GM23338 (cell line): ENCODE results near the gene CTNNA2.

Experiments used
- CREB1 ChIP-seq: fragments of 250-450 bp; sonication (Bioruptor Pico); IDR thresholded peaks from 2 replicates; pipeline ENCODE4 v1.5.0; 2020; ENCODE audit warnings: low read depth, mild to moderate bottlenecking, moderate library complexity
- ETS1 ChIP-seq: IDR thresholded peaks from 2 replicates; pipeline ENCODE4 v1.6.1; 2016; ENCODE audit warnings: antibody characterized with exemption
- EZH2 ChIP-seq: fragments of 200-600 bp; sonication (generic); IDR thresholded peaks from one replicate; pipeline ENCODE4 v1.8.0; 2017; ENCODE audit warnings: antibody characterized with exemption, mild to moderate bottlenecking, low read depth; ENCODE audit not compliant: unreplicated experiment
- EZH2phosphoT487 ChIP-seq: fragments of 200-600 bp; sonication (generic); IDR thresholded peaks from one replicate; pipeline ENCODE4 v1.8.1; 2018; ENCODE audit warnings: antibody characterized with exemption; ENCODE audit not compliant: unreplicated experiment
- JUNB ChIP-seq: IDR thresholded peaks from one replicate; pipeline ENCODE4 v1.6.1; 2016; ENCODE audit warnings: antibody characterized with exemption; ENCODE audit not compliant: unreplicated experiment
- POLR2AphosphoS5 ChIP-seq: IDR thresholded peaks from 2 replicates; pipeline ENCODE4 v1.6.1; 2016; ENCODE audit warnings: antibody characterized with exemption, low read depth
- REST ChIP-seq: IDR thresholded peaks from one replicate; pipeline ENCODE4 v1.6.1; 2018; ENCODE audit warnings: antibody characterized with exemption; ENCODE audit not compliant: unreplicated experiment
- STAT1 ChIP-seq: IDR thresholded peaks from one replicate; pipeline ENCODE4 v1.6.1; 2016; ENCODE audit warnings: antibody characterized with exemption; ENCODE audit not compliant: unreplicated experiment
- ZNF114 ChIP-seq: fragments of 250-450 bp; sonication (Bioruptor Pico); IDR thresholded peaks from 2 replicates; pipeline ENCODE4 v1.5.0; 2020; ENCODE audit warnings: mild to moderate bottlenecking, moderate library complexity
- ZNF331 ChIP-seq: fragments of 250-450 bp; sonication (Bioruptor Pico); IDR thresholded peaks from 2 replicates; pipeline ENCODE4 v1.5.0; 2020; ENCODE audit warnings: low read depth, mild to moderate bottlenecking, moderate library complexity
- TF ChIP-seq, protein P1 (sequence below), 2 experiments: fragments of 200-600 bp in 1 of 2; sonication (generic) in 1 of 2; conservative IDR thresholded peaks; 2 replicates each; pipeline versions ENCODE4 v1.5.1 to v1.6.1; 2016 to 2017; ENCODE audit warnings: antibody characterized with exemption in 2 of 2, low read depth in 2 of 2, mild to moderate bottlenecking in 2 of 2, moderate library complexity in 1 of 2
- TF ChIP-seq, protein P2 (sequence below): fragments of 250-450 bp; sonication (Bioruptor Pico); IDR thresholded peaks from 2 replicates; pipeline ENCODE4 v1.5.0; 2020; ENCODE audit warnings: mild to moderate bottlenecking, moderate library complexity

- TF ChIP-seq, protein P1, sequence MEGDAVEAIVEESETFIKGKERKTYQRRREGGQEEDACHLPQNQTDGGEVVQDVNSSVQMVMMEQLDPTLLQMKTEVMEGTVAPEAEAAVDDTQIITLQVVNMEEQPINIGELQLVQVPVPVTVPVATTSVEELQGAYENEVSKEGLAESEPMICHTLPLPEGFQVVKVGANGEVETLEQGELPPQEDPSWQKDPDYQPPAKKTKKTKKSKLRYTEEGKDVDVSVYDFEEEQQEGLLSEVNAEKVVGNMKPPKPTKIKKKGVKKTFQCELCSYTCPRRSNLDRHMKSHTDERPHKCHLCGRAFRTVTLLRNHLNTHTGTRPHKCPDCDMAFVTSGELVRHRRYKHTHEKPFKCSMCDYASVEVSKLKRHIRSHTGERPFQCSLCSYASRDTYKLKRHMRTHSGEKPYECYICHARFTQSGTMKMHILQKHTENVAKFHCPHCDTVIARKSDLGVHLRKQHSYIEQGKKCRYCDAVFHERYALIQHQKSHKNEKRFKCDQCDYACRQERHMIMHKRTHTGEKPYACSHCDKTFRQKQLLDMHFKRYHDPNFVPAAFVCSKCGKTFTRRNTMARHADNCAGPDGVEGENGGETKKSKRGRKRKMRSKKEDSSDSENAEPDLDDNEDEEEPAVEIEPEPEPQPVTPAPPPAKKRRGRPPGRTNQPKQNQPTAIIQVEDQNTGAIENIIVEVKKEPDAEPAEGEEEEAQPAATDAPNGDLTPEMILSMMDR (conservative IDR thresholded peaks at IDR 0.05; ENCODE audit: low read depth in 2 of 2): no peak
- TF ChIP-seq EZH2 (no peak), EZH2phosphoT487 (no peak), POLR2AphosphoS5 (no peak), CREB1 (CRISPR knock-in tag) (no peak), REST (no peak), STAT1 (no peak), JUNB (no peak), ZNF114 (CRISPR knock-in tag) (no peak), ETS1 (no peak), ZNF331 (no peak)
- TF ChIP-seq, protein P2, sequence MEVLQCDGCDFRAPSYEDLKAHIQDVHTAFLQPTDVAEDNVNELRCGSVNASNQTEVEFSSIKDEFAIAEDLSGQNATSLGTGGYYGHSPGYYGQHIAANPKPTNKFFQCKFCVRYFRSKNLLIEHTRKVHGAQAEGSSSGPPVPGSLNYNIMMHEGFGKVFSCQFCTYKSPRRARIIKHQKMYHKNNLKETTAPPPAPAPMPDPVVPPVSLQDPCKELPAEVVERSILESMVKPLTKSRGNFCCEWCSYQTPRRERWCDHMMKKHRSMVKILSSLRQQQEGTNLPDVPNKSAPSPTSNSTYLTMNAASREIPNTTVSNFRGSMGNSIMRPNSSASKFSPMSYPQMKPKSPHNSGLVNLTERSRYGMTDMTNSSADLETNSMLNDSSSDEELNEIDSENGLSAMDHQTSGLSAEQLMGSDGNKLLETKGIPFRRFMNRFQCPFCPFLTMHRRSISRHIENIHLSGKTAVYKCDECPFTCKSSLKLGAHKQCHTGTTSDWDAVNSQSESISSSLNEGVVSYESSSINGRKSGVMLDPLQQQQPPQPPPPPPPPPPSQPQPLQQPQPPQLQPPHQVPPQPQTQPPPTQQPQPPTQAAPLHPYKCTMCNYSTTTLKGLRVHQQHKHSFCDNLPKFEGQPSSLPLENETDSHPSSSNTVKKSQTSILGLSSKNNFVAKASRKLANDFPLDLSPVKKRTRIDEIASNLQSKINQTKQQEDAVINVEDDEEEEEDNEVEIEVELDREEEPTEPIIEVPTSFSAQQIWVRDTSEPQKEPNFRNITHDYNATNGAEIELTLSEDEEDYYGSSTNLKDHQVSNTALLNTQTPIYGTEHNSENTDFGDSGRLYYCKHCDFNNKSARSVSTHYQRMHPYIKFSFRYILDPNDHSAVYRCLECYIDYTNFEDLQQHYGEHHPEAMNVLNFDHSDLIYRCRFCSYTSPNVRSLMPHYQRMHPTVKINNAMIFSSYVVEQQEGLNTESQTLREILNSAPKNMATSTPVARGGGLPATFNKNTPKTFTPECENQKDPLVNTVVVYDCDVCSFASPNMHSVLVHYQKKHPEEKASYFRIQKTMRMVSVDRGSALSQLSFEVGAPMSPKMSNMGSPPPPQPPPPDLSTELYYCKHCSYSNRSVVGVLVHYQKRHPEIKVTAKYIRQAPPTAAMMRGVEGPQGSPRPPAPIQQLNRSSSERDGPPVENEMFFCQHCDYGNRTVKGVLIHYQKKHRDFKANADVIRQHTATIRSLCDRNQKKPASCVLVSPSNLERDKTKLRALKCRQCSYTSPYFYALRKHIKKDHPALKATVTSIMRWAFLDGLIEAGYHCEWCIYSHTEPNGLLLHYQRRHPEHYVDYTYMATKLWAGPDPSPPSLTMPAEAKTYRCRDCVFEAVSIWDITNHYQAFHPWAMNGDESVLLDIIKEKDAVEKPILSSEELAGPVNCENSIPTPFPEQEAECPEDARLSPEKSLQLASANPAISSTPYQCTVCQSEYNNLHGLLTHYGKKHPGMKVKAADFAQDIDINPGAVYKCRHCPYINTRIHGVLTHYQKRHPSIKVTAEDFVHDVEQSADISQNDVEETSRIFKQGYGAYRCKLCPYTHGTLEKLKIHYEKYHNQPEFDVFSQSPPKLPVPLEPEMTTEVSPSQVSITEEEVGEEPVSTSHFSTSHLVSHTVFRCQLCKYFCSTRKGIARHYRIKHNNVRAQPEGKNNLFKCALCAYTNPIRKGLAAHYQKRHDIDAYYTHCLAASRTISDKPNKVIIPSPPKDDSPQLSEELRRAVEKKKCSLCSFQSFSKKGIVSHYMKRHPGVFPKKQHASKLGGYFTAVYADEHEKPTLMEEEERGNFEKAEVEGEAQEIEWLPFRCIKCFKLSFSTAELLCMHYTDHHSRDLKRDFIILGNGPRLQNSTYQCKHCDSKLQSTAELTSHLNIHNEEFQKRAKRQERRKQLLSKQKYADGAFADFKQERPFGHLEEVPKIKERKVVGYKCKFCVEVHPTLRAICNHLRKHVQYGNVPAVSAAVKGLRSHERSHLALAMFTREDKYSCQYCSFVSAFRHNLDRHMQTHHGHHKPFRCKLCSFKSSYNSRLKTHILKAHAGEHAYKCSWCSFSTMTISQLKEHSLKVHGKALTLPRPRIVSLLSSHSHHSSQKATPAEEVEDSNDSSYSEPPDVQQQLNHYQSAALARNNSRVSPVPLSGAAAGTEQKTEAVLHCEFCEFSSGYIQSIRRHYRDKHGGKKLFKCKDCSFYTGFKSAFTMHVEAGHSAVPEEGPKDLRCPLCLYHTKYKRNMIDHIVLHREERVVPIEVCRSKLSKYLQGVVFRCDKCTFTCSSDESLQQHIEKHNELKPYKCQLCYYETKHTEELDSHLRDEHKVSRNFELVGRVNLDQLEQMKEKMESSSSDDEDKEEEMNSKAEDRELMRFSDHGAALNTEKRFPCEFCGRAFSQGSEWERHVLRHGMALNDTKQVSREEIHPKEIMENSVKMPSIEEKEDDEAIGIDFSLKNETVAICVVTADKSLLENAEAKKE: no peak
These were observed 221.7 kb downstream of the CTNNA2 start for GRCh38 chr2:79734518-79734917.
